GM23338 (cell line): ENCODE measurements around the gene RHOB.

ENCODE experiments used
- EZH2 ChIP-seq: fragments of 200-600 bp; sonication (generic); IDR thresholded peaks from one replicate; pipeline ENCODE4 v1.8.0; 2017; ENCODE audit warnings: antibody characterized with exemption, mild to moderate bottlenecking, low read depth; ENCODE audit not compliant: unreplicated experiment
- TF ChIP-seq, protein P1 (sequence below), 2 experiments: fragments of 200-600 bp in 1 of 2; sonication (generic) in 1 of 2; conservative IDR thresholded peaks; 2 replicates each; pipeline versions ENCODE4 v1.5.1 to v1.6.1; 2016 to 2017; ENCODE audit warnings: antibody characterized with exemption in 2 of 2, low read depth in 2 of 2, mild to moderate bottlenecking in 2 of 2, moderate library complexity in 1 of 2

DNA sequence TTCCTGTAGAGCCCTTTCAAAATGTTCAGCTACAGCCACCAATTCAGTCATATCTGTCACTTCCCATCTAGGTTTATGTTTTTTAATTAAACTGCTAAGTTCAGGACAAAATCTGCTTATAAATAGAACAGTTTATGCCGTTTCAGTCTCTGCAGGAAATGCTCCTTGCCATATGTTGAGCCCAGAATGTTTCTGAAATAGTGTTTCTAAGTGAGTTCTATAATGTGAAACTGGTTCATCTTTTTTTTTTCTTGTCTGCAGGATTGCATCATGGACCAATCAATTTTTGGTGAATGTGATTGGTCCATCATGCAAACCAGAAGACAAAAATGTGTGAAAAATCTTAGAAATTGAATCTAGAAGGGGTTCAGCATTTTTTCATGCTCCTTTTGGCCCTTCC, 30.2 kb upstream of the RHOB start:
- TF ChIP-seq EZH2: no peak
- TF ChIP-seq, protein P1, sequence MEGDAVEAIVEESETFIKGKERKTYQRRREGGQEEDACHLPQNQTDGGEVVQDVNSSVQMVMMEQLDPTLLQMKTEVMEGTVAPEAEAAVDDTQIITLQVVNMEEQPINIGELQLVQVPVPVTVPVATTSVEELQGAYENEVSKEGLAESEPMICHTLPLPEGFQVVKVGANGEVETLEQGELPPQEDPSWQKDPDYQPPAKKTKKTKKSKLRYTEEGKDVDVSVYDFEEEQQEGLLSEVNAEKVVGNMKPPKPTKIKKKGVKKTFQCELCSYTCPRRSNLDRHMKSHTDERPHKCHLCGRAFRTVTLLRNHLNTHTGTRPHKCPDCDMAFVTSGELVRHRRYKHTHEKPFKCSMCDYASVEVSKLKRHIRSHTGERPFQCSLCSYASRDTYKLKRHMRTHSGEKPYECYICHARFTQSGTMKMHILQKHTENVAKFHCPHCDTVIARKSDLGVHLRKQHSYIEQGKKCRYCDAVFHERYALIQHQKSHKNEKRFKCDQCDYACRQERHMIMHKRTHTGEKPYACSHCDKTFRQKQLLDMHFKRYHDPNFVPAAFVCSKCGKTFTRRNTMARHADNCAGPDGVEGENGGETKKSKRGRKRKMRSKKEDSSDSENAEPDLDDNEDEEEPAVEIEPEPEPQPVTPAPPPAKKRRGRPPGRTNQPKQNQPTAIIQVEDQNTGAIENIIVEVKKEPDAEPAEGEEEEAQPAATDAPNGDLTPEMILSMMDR (conservative IDR thresholded peaks at IDR 0.05; ENCODE audit: low read depth in 2 of 2): no peak
